Liver (tissue), 9 donors: ENCODE measurements around the gene VEGFA. TPM values are rescaled to one million over a fixed set of nuclear protein-coding genes. Genes with fewer than 3 reads are reported as not detected.

Experiments used
- DNase-seq: peaks from one replicate; pipeline ENCODE4 v3.0.0-alpha.2; 2017; ENCODE audit warnings: low spot score
- H3K27ac ChIP-seq, 2 donors: one replicate each; pipeline ENCODE4 v1.7.0; 2013; ENCODE audit warnings: inconsistent platforms in 2 of 2, low read length in 2 of 2, control low read depth in 1 of 2, low read depth in 1 of 2, mild to moderate bottlenecking in 1 of 2
- H3K27me3 ChIP-seq, 4 donors: one replicate each; pipeline versions ENCODE4 v1.6.1 to v1.7.0; 2013; ENCODE audit warnings: low read length in 3 of 4, inconsistent platforms in 1 of 4, mild to moderate bottlenecking in 1 of 4, moderate library complexity in 1 of 4; ENCODE audit not compliant: control insufficient read depth in 4 of 4, insufficient read depth in 4 of 4
- H3K36me3 ChIP-seq, 4 donors: one replicate each; pipeline versions ENCODE4 v1.6.1 to v1.7.0; 2013; ENCODE audit warnings: low read length in 3 of 4, mild to moderate bottlenecking in 3 of 4, low read depth in 1 of 4, moderate library complexity in 1 of 4; ENCODE audit not compliant: control insufficient read depth in 4 of 4, insufficient read depth in 3 of 4
- H3K4me1 ChIP-seq, 4 donors: one replicate each; pipeline versions ENCODE4 v1.6.1 to v1.7.0; 2013; ENCODE audit warnings: low read length in 3 of 4, mild to moderate bottlenecking in 3 of 4, moderate library complexity in 1 of 4; ENCODE audit not compliant: control insufficient read depth in 4 of 4, insufficient read depth in 4 of 4
- H3K4me3 ChIP-seq, 3 donors: one replicate each; pipeline versions ENCODE4 v1.6.1 to v1.7.0; 2013; ENCODE audit warnings: low read length in 3 of 3, control low read depth in 1 of 3, low read depth in 1 of 3, mild to moderate bottlenecking in 1 of 3
- H3K9ac ChIP-seq, 2 donors: one replicate each; pipeline ENCODE4 v1.7.0; 2013; ENCODE audit warnings: low read length in 2 of 2, mild to moderate bottlenecking in 2 of 2, moderate library complexity in 2 of 2, control low read depth in 1 of 2, low read depth in 1 of 2
- H3K9me3 ChIP-seq, 4 donors: one replicate each; pipeline versions ENCODE4 v1.6.1 to v1.7.0; 2013; ENCODE audit warnings: low read length in 3 of 4; ENCODE audit not compliant: control insufficient read depth in 4 of 4
- ATF3 ChIP-seq: IDR thresholded peaks from 2 replicates; pipeline ENCODE4 v1.6.1; 2016; ENCODE audit warnings: antibody characterized with exemption
- CTCF ChIP-seq: fragments of 150-350 bp; IDR thresholded peaks from 2 replicates; pipeline ENCODE4 v1.5.1; 2017; ENCODE audit warnings: improper control_type of control experiment, low read depth, low read length; ENCODE audit not compliant: missing input control
- EGR1 ChIP-seq, 2 donors: IDR thresholded peaks; 2 replicates each; pipeline ENCODE4 v1.6.1; 2016 to 2018; ENCODE audit warnings: antibody characterized with exemption in 2 of 2, low read depth in 2 of 2
- FOXA1 ChIP-seq: IDR thresholded peaks from 2 replicates; pipeline ENCODE4 v1.6.1; 2016; ENCODE audit warnings: antibody characterized with exemption
- FOXA2 ChIP-seq: IDR thresholded peaks from 2 replicates; pipeline ENCODE4 v1.6.1; 2016; ENCODE audit warnings: antibody characterized with exemption
- GABPA ChIP-seq, 2 donors: IDR thresholded peaks in 1 of 2; conservative IDR thresholded peaks in 1 of 2; 2 replicates each; pipeline ENCODE4 v1.6.1; 2016; ENCODE audit warnings: antibody characterized with exemption in 2 of 2, mild to moderate bottlenecking in 1 of 2, moderate library complexity in 1 of 2
- HNF4G ChIP-seq: IDR thresholded peaks from 2 replicates; pipeline ENCODE4 v1.6.1; 2016; ENCODE audit warnings: antibody characterized with exemption
- JUND ChIP-seq, 2 donors: IDR thresholded peaks; 2 replicates each; pipeline ENCODE4 v1.6.1; 2016; ENCODE audit warnings: antibody characterized with exemption in 2 of 2
- MAX ChIP-seq: IDR thresholded peaks from 2 replicates; pipeline ENCODE4 v1.6.1; 2016; ENCODE audit warnings: antibody characterized with exemption
- NR2F2 ChIP-seq: IDR thresholded peaks from 2 replicates; pipeline ENCODE4 v1.6.1; 2016; ENCODE audit warnings: antibody characterized with exemption
- RAD21 ChIP-seq, 2 donors: IDR thresholded peaks; 2 replicates each; pipeline ENCODE4 v1.6.1; 2016; ENCODE audit warnings: antibody characterized with exemption in 2 of 2, mild to moderate bottlenecking in 2 of 2
- REST ChIP-seq: IDR thresholded peaks from 2 replicates; pipeline ENCODE4 v1.6.1; 2016; ENCODE audit warnings: antibody characterized with exemption, mild to moderate bottlenecking
- RXRA ChIP-seq, 2 donors: IDR thresholded peaks; 2 replicates each; pipeline ENCODE4 v1.6.1; 2017 to 2018; ENCODE audit warnings: antibody characterized with exemption in 2 of 2, mild to moderate bottlenecking in 1 of 2
- SP1 ChIP-seq: IDR thresholded peaks from 2 replicates; pipeline ENCODE4 v1.6.1; 2018; ENCODE audit warnings: antibody characterized with exemption, mild to moderate bottlenecking
- TAF1 ChIP-seq: conservative IDR thresholded peaks from 2 replicates; pipeline ENCODE4 v1.6.1; 2016; ENCODE audit warnings: antibody characterized with exemption, mild to moderate bottlenecking
- YY1 ChIP-seq: IDR thresholded peaks from 2 replicates; pipeline ENCODE4 v1.6.1; 2016; ENCODE audit warnings: antibody characterized with exemption, mild to moderate bottlenecking
- ZBTB33 ChIP-seq: IDR thresholded peaks from 2 replicates; pipeline ENCODE4 v1.6.1; 2016; ENCODE audit warnings: antibody characterized with exemption
- WGBS: extraction: QIAGEN DNeasy Blood & Tissue Kit; methylation state at CpG from one replicate; pipeline ENCODE4 v1.1.7; 2013; 5-methylcytosine and 5-hydroxymethylcytosine counted together
- polyA plus RNA-seq, 2 donors: library from polyadenylated mRNA; stranded (reverse) in 1 of 2; unstranded in 1 of 2; fragments of 200-250 nt in 1 of 2; fragments of >200 nt in 1 of 2; fragmentation: Nextera tagmentation in 1 of 2; extraction: Ambion mirVana in 1 of 2; gene quantifications; one replicate each; pipeline versions ENCODE4 v1.2.1 to v1.2.3, GENCODE V29; 2013 to 2015
- total RNA-seq, 2 donors: library from RNA; depleted of rRNA; stranded (reverse); fragments of >200 nt; gene quantifications; one replicate each; pipeline ENCODE4 v1.2.3, GENCODE V29; 2014
- donor health status: healthy.
- donor health status: healthy.
- donor health status: healthy.
- donor health status: healthy.
- donor health status: healthy.

Gene VEGFA
- total and polyA plus RNA-seq, 4 donors = 14.7 to 160 (median 65.2) TPM

GRCh38 chr6:43785904-43786303 is 15.9 kb downstream of the VEGFA start:
- WGBS = 87% methylated on average over 3 of the region's 3 CpGs
- Histone ChIP-seq H3K9ac (no peak overlapping the region), H3K4me1 (peaks cover 0 to 2% (median 0%) of the 10 kb centered on the region in 4 donors), H3K27me3 (no peaks in the 10 kb centered on the region), H3K9me3 (no peaks in the 10 kb centered on the region), H3K27ac (no peak overlapping the region), H3K36me3 (peaks cover 22 to 47% (median 33%) of the 10 kb centered on the region in 4 donors), H3K4me3 (no peak overlapping the region)
- DNase-seq = no peak
- no peak for TF ChIP-seq TAF1
- no peak for TF ChIP-seq SP1
- no peak for TF ChIP-seq FOXA2
- TF ChIP-seq MAX = no peak
- TF ChIP-seq ATF3 = no peak
- TF ChIP-seq RXRA (IDR thresholded peaks at IDR 0.05) = no peak
- no peak for TF ChIP-seq RAD21 (IDR thresholded peaks at IDR 0.05)
- TF ChIP-seq GABPA (IDR thresholded peaks at IDR 0.05 in 1 of 2, conservative IDR thresholded peaks at IDR 0.05 in 1 of 2) = no peak
- TF ChIP-seq HNF4G = no peak

GRCh38 chr6:43786664-43787329 is 16.8 kb downstream of the VEGFA start:
- 18% methylated on average over 1 of the region's 1 CpG for WGBS
- H3K9me3 ChIP-seq = no peaks in the 10 kb centered on the region
- H3K4me3 ChIP-seq = no peak overlapping the region
- no peak for TF ChIP-seq JUND (IDR thresholded peaks at IDR 0.05)
- TF ChIP-seq ZBTB33 = no peak
- TF ChIP-seq MAX = no peak
- TF ChIP-seq EGR1 (IDR thresholded peaks at IDR 0.05; ENCODE audit: low read depth in 2 of 2) = no peak
- TF ChIP-seq ATF3 = no peak
- no peak for TF ChIP-seq HNF4G
- no peak for TF ChIP-seq FOXA1
- TF ChIP-seq NR2F2 = no peak
- TF ChIP-seq RAD21 (IDR thresholded peaks at IDR 0.05) = no peak
- no peak for TF ChIP-seq FOXA2
- no peak for TF ChIP-seq TAF1
- no peak for TF ChIP-seq CTCF
- no peak for TF ChIP-seq GABPA (IDR thresholded peaks at IDR 0.05 in 1 of 2, conservative IDR thresholded peaks at IDR 0.05 in 1 of 2)
- no peak for TF ChIP-seq SP1
- no peak for TF ChIP-seq YY1
- TF ChIP-seq REST = no peak
- TF ChIP-seq RXRA (IDR thresholded peaks at IDR 0.05) = no peak
- peaks cover 0 to 2% (median 0%) of the 10 kb centered on the region in 4 donors for H3K4me1 ChIP-seq
- peaks cover 20 to 38% (median 29%) of the 10 kb centered on the region in 4 donors for H3K36me3 ChIP-seq
- no peak overlapping the region for H3K9ac ChIP-seq
- no peaks in the 10 kb centered on the region for H3K27me3 ChIP-seq
- H3K27ac ChIP-seq = no peak overlapping the region
- no peak for DNase-seq
